Stimulated activated CD8-positive, alpha-beta memory T cell treated with anti-CD3 and anti-CD28 coated beads, Interleukin-2, amount 100 ng/mL, for 48 hours (primary cell): Measurements from ENCODE around the gene CACNA1A.

Source experiments
- DNase-seq, 2 donors: peaks; one replicate each; pipeline ENCODE4 v3.0.0-alpha.2; 2020; ENCODE audit warnings: low read depth in 2 of 2

Gene CACNA1A

GRCh38 chr19:13234518-13234917, 271.8 kb downstream of the CACNA1A start:
- DNase-seq = peak; percentile 36 to 55

GRCh38 chr19:13231663-13232062, 274.6 kb downstream of the CACNA1A start:
- no peak for DNase-seq

DNA sequence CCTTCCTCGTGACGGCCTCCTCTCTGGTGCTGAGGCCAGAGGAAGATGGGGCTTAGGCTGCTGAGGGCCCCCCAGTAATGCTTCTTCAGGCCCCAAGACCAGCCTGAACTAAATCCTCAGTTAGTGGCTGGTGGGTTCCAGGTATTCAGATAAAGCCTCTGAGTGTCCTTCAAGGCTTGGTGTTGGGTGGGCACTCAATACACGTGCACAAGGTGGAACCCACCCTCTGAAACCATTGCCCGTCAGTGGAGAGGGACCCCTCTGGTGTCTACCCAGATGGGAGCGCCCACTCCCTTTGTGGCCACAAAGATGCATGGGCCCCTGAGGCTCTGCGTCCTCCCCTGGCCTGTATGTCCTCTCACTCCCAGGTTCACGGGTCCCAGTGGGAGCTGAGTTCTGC, 277.0 kb downstream of the CACNA1A start:
- DNase-seq = no peak

- DNase-seq = no peak
Measured at GRCh38 chr19:13228561-13228960, 277.7 kb downstream of the CACNA1A start.

- DNase-seq = no peak
Measured at GRCh38 chr19:13226983-13227382, 279.3 kb downstream of the CACNA1A start.

GRCh38 chr19:13225973-13226865, 280.1 kb downstream of the CACNA1A start:
- no peak for DNase-seq

- DNase-seq = no peak
Measured at GRCh38 chr19:13225085-13225484, 281.2 kb downstream of the CACNA1A start.

GRCh38 chr19:13220847-13221246, 285.4 kb downstream of the CACNA1A start:
- DNase-seq = no peak

DNA sequence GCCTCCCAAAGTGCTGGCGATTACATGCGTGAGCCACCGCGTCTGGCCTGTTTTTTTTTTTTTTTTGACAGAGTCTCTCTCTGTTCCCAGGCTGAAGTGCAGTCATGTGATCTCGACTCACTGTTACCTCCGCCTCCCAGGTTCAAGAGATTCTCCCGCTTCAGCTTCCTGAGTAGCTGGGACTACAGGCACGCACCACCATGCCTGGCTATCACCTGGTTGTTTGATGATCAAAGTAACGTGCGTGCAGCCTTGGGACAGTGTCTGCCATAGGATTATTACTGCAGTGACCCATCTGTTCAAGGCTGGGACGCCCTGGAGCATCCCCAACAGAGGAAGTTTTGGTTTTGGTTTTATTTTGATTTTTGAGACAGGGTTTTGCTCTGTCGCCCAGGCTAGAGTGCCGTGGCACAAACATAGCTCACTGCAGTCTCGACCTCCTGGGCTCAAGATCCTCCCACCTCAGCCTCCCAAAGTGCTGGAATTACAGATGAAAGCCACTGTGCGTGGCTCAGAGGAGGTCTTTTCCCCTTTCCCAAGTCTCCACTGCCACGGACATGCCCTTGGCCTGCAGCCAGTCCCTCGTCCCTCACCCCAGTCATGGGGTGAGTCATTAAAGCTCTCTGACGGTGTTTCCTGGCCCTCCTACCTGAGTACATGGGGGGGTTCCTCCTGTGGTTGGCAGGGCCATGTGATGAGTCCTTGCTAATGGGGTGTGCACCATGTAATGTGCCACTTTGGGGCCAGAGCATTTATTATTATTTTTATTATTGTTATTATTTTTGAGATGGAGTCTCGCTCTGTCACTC, 290.5 kb downstream of the CACNA1A start:
- no peak for DNase-seq

- no peak for DNase-seq
Measured at GRCh38 chr19:13214036-13214730, 292.1 kb downstream of the CACNA1A start.

GRCh38 chr19:13212759-13213330, 293.4 kb downstream of the CACNA1A start:
- peak; percentile 58 to 66 for DNase-seq

GRCh38 chr19:13211426-13212308, 294.6 kb downstream of the CACNA1A start:
- DNase-seq = no peak

DNA sequence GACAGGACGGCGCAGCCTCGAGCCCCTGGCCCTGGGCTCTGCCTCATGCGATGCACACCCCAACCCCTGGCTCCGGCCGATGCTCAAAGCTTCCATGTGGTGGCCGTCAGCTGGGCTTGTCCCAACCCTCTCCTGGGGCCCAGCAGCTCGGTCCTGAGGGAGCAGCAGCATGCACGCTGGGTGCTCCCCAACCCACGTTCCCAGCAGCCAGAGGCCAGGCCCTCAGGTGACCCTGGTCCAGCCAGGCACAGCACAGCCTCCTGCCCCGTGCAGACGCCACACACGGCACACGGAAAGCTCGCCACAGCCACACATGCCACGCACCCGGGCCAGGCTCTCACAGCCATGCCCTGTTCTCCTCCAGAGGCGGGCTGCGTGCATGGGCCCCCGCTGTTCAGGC, 295.3 kb downstream of the CACNA1A start:
- DNase-seq = no peak

GRCh38 chr19:13210339-13210775, 295.9 kb downstream of the CACNA1A start:
- DNase-seq = no peak

GRCh38 chr19:13209484-13210338, 296.6 kb downstream of the CACNA1A start:
- no peak for DNase-seq

DNA sequence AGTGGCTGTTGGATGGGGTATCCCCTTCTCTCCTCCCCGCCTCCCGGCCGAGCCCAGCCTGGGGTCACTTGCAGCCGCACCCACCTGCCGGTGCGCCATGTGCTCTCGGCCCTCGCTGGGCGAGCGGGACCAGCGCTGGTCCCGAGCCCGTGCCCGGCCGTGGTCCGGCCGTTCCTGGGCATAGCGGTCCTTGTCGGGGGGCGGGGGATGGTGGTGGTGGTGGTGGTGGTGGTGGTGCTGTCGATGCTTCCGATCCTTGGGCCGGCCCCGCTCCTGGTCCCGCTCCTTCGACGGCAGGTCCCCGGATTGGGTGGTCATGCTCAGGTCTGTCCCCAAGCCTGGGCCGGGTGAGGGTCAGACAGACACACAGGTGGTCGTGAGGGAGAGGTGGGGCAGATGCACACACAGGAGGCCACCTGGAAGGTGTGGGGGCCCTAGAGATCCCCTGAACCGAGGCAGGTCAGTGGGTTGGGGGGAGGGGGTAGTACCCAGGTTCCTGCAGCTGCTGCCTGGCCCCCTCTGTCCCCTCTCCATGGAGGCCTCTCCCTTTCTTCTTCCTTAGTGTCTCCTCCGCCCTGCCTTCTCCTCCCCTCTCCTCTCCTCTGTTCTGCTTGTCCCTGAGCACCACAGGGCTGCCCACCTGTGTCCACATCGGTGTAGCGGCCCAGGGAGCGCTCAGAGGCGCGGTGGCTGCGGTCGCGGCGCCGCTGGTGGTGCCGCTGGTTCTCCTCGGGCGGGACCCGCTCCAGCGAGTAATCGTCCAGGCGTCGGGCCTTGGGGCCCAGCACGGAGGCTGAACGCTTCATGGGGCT, 297.4 kb downstream of the CACNA1A start:
- DNase-seq = no peak

DNA sequence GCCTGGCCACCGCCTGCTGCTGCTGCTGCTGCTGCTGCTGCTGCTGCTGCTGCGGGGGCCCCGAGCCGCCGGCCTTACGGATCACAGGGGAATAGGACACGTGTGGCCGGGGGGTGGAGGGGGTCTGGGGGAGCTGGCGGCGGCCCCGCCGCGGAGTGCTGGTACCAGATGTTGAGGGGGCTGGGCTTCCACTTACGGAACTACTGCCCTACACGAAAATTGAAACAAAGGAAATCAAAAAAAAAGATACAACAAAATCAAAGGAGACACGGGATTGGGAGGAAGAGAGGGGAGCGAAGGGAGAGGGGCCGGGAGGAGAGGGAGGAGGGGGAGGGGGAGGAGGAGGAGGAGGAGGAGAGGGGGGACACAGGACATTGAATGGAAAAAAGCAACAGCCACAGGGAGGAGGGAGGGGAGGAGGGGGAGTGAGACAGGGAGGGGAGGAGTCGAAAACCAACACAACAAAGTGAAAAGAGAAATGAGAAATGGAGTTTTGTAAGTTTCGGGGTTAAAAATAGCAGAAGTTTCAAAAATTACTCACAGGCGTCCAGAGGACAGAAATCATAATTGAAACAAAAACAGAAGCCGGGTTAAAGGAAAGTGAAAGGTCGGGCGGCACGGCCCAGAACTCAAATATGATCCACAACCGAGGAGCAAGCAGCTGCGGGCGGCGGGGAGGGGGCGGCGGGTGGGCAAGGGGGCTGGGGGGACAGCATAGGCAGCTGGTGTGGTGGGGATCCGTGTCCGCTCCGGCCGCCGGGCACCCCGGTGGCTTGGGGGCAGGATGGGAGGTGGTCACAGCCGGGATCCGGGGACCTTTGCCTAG, 298.2 kb downstream of the CACNA1A start:
- peak in 1 of 2 donors; percentile 57 for DNase-seq

- DNase-seq = no peak
Measured at GRCh38 chr19:13207237-13207845, 298.9 kb downstream of the CACNA1A start.
